HepG2 (cell line): ENCODE measurements around the gene RHOT2. TPM values are rescaled to one million over a fixed set of nuclear protein-coding genes. Genes with fewer than 3 reads are reported as not detected.

Experiments used
- ERF ChIP-seq: IDR thresholded peaks from 2 replicates; pipeline ENCODE4 v1.6.1; 2018; ENCODE audit warnings: missing biosample characterization, missing genetic modification reagents
- GABPB1 ChIP-seq: IDR thresholded peaks from 2 replicates; pipeline ENCODE4 v1.6.1; 2016; ENCODE audit warnings: mild to moderate bottlenecking, missing genetic modification reagents, moderate library complexity, missing compliant biosample characterization
- GATAD2A ChIP-seq: IDR thresholded peaks from 2 replicates; pipeline ENCODE4 v1.6.1; 2016
- HDAC1 ChIP-seq: sonication (generic); formaldehyde crosslinking; IDR thresholded peaks from 2 replicates; pipeline ENCODE4 v1.5.1; 2020; ENCODE audit warnings: mild to moderate bottlenecking, missing genetic modification reagents
- IKZF1 ChIP-seq: fragments of 450-650 bp; IDR thresholded peaks from 2 replicates; pipeline ENCODE4 v1.7.1; 2016
- KLF11 ChIP-seq: IDR thresholded peaks from 2 replicates; pipeline ENCODE4 v1.6.1; 2016; ENCODE audit warnings: missing compliant biosample characterization
- NCOA1 ChIP-seq: sonication (generic); formaldehyde crosslinking; IDR thresholded peaks from 2 replicates; pipeline ENCODE4 v1.9.0; 2021; ENCODE audit warnings: missing genetic modification reagents
- NFKBIZ ChIP-seq: IDR thresholded peaks from 2 replicates; pipeline ENCODE4 v1.6.1; 2018; ENCODE audit warnings: missing genetic modification reagents, missing compliant biosample characterization
- PHF5A ChIP-seq: IDR thresholded peaks from one replicate; pipeline ENCODE4 v1.6.1; 2018; ENCODE audit warnings: low read depth, missing genetic modification reagents; ENCODE audit not compliant: unreplicated experiment
- POGK ChIP-seq: sonication (generic); formaldehyde crosslinking; conservative IDR thresholded peaks from 2 replicates; pipeline ENCODE4 v1.8.0; 2022; ENCODE audit warnings: mild to moderate bottlenecking, moderate library complexity, missing genetic modification reagents
- SAP130 ChIP-seq: IDR thresholded peaks from 2 replicates; pipeline ENCODE4 v1.6.1; 2016; ENCODE audit warnings: low read depth
- TAF15 ChIP-seq: fragments of 200-400 bp; formaldehyde crosslinking; IDR thresholded peaks from one replicate; pipeline ENCODE4 v1.6.1; 2018; ENCODE audit warnings: mild to moderate bottlenecking, low read depth, low read length; ENCODE audit not compliant: poor library complexity, severe bottlenecking
- ZBTB43 ChIP-seq: sonication (generic); formaldehyde crosslinking; conservative IDR thresholded peaks from 2 replicates; pipeline ENCODE4 v1.4.0; 2020; ENCODE audit warnings: missing genetic modification reagents
- ZNF101 ChIP-seq: sonication (generic); formaldehyde crosslinking; IDR thresholded peaks from 2 replicates; pipeline ENCODE4 v1.4.0; 2020; ENCODE audit warnings: mild to moderate bottlenecking, low read depth, missing genetic modification reagents, borderline replicate concordance
- ZNF143 ChIP-seq: sonication (generic); formaldehyde crosslinking; IDR thresholded peaks from 2 replicates; pipeline ENCODE4 v1.4.0; 2020; ENCODE audit warnings: missing genetic modification reagents
- ZNF326 ChIP-seq: sonication (generic); formaldehyde crosslinking; IDR thresholded peaks from 2 replicates; pipeline ENCODE4 v1.4.0; 2020; ENCODE audit warnings: missing genetic modification reagents, borderline replicate concordance
- ZNF431 ChIP-seq: sonication (generic); formaldehyde crosslinking; IDR thresholded peaks from 2 replicates; pipeline ENCODE4 v1.9.0; 2022; ENCODE audit warnings: missing genetic modification reagents, low read depth, mild to moderate bottlenecking, borderline replicate concordance
- ZNF44 ChIP-seq: sonication (generic); formaldehyde crosslinking; IDR thresholded peaks from 2 replicates; pipeline ENCODE4 v1.5.1; 2020; ENCODE audit warnings: mild to moderate bottlenecking, missing genetic modification reagents
- ZNF503 ChIP-seq: sonication (generic); formaldehyde crosslinking; IDR thresholded peaks from 2 replicates; pipeline ENCODE4 v1.4.0; 2020; ENCODE audit warnings: missing genetic modification reagents
- ZNF607 ChIP-seq: sonication (generic); formaldehyde crosslinking; IDR thresholded peaks from 2 replicates; pipeline ENCODE4 v1.5.1; 2020; ENCODE audit warnings: missing genetic modification reagents, mild to moderate bottlenecking, borderline replicate concordance
- ZNF644 ChIP-seq: IDR thresholded peaks from 2 replicates; pipeline ENCODE4 v1.6.1; 2016; ENCODE audit warnings: low read depth
- ZNF670 ChIP-seq: sonication (generic); formaldehyde crosslinking; IDR thresholded peaks from 2 replicates; pipeline ENCODE4 v1.8.0; 2022; ENCODE audit warnings: mild to moderate bottlenecking, missing genetic modification reagents, borderline replicate concordance
- ZNF770 ChIP-seq: sonication (generic); formaldehyde crosslinking; IDR thresholded peaks from 2 replicates; pipeline ENCODE4 v1.5.0; 2020; ENCODE audit warnings: mild to moderate bottlenecking, missing genetic modification reagents
- ZNF776 ChIP-seq: sonication (generic); formaldehyde crosslinking; IDR thresholded peaks from 2 replicates; pipeline ENCODE4 v1.4.0; 2020; ENCODE audit warnings: mild to moderate bottlenecking, missing genetic modification reagents
- ZNF782 ChIP-seq: sonication (generic); formaldehyde crosslinking; IDR thresholded peaks from 2 replicates; pipeline ENCODE4 v1.4.0; 2020; ENCODE audit warnings: missing genetic modification reagents, mild to moderate bottlenecking, borderline replicate concordance
- ZSCAN9 ChIP-seq: IDR thresholded peaks from 2 replicates; pipeline ENCODE4 v1.6.1; 2016; ENCODE audit warnings: borderline replicate concordance
- polyA plus RNA-seq, 8 experiments: library from polyadenylated mRNA; depleted of rRNA in 3 of 8; stranded (reverse) in 7 of 8; unstranded in 1 of 8; fragments of >200 nt; fragmentation: Illumina TruSeq in 4 of 8; extraction: Trizol in 4 of 8; gene quantifications; 2 replicates each; pipeline versions ENCODE4 v1.2.1 to v1.2.3, GENCODE V29; 2011 to 2016; ENCODE audit warnings: low read depth in 4 of 8, missing spikeins in 1 of 8, mixed read lengths in 1 of 8; ENCODE audit not compliant: insufficient read depth in 1 of 8
- total RNA-seq, 5 experiments: library from RNA; depleted of rRNA; stranded (reverse); fragments of >200 nt; fragmentation: Illumina TruSeq; extraction: Trizol; gene quantifications; 2 replicates each; pipeline ENCODE4 v1.2.3, GENCODE V29; 2016; ENCODE audit warnings: low read depth in 1 of 5

Gene RHOT2
- total and polyA plus RNA-seq, 2 of the 13 experiments (the other 11 are each of a cell fraction or from before 2014, with no cell fraction given), result 63.6 to 76.9 TPM

- TF ChIP-seq ZNF770 (CRISPR knock-in tag) (no peak), ZBTB43 (CRISPR knock-in tag) (no peak), GABPB1 (no peak; the same call in 1 of the 2 replicates), ZNF607 (CRISPR knock-in tag) (no peak), ZSCAN9 (CRISPR knock-in tag) (no peak), NCOA1 (CRISPR knock-in tag) (no peak), KLF11 (no peak), NFKBIZ (CRISPR knock-in tag) (no peak), ZNF503 (CRISPR knock-in tag) (no peak), ZNF776 (CRISPR knock-in tag) (peak; percentile 13; the same call in 1 of the 2 replicates), ZNF44 (CRISPR knock-in tag) (no peak), ZNF101 (CRISPR knock-in tag) (no peak), ZNF143 (CRISPR knock-in tag) (no peak), TAF15 (no peak), ERF (CRISPR knock-in tag) (0 out of 2 replicates have a peak, but pooled peaks have one; percentile 29), ZNF431 (no peak), ZNF782 (CRISPR knock-in tag) (no peak), ZNF644 (CRISPR knock-in tag) (no peak), PHF5A (no peak), SAP130 (CRISPR knock-in tag) (peak; percentile 25; the same call in 1 of the 2 replicates), ZNF670 (no peak), ZNF326 (CRISPR knock-in tag) (no peak), HDAC1 (CRISPR knock-in tag) (no peak), POGK (CRISPR knock-in tag) (no peak), IKZF1 (no peak), GATAD2A (CRISPR knock-in tag) (no peak)
These were observed 8.1 kb downstream of the RHOT2 start (continued) for GRCh38 chr16:675884-676564.
